NCI-H1694 treated with DMSO at 0.1 percent for 48 hours (cell line): ENCODE measurements around the gene TMEM132D.

Source experiments
- DNase-seq: peaks from one replicate; lab custom pipeline; 2025; lab: John Stamatoyannopoulos, UW

The TMEM132D gene

DNA sequence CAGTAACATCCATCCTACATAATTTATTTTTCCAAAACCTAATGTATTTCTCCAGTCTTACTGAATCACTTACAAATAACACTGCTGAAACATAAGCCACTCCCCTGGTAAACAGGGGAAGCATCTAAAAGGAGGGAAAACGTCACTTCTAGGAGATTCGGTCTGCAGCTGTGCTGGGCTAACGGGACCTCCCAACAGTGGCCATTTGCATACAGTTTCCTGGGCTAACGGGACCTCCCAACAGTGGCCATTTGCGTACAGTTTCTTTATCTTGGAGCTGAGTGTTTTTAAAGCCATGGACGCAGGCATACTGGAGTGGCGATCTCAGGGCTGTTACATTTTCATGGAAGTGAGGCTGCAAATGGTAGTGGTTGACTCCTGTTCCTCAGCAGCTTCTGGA lies 242.9 kb downstream of the TMEM132D start:
- no peak for DNase-seq

DNA sequence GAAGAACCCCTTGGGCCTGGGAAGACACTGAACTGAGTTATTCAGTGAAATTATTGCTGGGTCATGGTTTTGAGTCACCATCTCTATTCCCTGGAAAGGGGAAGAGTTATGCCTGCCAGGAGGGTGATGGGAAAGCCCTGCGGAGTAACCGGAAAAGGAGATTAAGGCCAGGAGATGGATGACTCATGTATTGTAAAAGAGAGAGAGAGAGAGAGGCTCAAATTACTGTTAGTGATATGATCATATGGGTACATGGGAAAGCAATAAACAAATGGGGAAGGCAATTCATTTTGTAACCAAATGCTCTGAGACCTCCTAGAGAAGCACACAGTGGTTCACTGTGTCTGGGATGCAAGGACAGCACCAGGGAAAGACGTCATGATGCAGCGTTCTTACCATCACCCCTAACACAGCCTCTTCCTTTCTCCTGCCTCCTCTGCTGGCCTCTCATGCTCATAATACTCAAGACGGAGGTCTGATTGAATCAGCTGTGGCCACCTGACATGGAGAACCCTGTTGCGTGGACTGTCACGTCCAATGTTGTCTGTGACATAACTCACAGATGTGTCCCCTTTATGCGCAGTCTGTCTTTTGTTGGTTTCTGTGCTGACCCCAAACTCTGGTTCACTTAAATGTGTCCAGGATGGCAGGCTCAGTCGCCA lies 243.7 kb downstream of the TMEM132D start:
- no peak for DNase-seq

DNA sequence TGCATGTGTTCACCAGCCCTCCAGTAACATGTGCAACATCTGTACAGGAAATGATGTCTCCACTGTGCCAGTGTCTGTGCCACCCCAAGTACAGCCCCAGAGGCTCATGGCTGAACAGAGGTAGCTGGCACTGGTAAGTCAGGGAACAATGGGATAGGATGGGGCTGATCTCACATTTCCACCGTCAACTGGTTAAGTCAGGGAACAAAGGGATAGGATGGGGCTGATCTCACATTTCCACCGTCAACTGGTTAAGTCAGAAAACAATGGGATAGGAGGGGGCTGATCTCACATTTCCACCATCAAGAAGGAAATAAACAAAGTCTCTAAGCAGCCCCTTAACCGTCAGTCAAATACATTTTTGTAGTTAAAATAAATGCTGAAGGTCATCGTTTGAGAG lies 246.6 kb downstream of the TMEM132D start:
- DNase-seq = no peak

DNA sequence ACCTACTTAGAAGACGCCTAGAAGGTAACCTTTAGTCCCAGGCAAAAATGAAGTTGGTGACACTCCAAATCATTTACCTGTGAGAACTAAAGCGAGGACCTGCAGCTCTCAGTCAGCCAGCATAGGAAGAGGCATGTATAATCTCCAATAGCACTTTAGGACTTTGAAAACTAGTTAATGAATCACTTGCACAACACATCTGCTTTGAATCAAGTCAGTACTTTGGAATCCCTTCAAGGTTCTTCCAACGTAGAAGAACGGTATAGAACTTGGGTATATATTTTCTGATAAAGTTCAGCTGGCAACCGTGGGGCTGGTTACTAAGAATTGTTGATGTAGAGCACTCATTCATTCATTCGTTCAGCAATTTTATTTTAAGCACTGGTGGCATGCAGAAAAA lies 251.9 kb downstream of the TMEM132D start:
- DNase-seq = no peak

DNA sequence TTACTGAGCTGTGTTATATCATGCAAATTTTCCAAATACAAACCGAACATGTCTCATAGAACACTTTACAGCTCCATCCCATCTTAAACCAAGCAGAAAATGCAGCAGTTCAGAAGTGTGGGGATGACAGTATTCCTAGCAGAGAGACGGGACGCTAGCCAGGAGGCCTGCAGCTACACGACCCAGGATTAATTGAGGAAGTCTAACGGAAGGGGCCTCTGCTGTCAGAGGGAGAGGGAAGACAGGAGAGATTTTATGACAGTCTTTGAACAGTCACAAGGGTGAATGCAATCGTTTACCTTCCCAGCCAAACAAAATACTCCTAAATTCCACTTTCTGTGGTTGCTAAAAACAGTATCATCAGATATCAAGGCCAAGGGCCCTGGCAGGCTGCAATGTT lies 261.9 kb downstream of the TMEM132D start:
- DNase-seq = no peak

DNA sequence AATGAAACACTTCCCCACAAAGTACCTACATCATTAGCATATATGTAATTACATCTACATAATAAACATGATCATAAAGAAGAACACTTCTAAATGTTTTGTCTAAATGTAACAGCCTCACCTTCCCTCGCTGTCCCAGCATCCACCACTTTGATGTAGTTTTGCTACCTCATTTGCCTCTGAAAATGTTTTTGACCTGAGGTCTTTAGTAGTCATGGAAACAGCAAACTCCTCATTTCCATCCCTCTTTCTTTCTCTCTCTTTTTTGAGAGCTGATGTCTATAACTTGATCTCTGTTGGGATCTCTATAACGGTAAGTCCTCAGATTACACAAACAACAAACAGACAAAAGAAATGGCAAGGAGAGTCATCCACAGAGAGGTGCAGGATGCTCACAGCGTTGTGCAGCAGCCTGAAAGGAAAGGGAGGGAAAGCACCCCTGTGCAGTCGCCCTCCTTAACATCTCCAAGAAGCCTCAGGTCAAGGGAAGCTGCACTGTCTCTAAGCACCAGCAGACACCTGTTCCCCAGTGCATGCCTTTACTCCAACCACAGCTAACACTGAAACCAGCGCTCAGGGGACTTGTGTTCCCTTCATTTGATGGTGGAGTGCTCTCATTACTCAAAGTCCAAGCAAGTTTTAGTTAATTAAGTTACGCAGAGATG lies 268.7 kb downstream of the TMEM132D start:
- no peak for DNase-seq

DNA sequence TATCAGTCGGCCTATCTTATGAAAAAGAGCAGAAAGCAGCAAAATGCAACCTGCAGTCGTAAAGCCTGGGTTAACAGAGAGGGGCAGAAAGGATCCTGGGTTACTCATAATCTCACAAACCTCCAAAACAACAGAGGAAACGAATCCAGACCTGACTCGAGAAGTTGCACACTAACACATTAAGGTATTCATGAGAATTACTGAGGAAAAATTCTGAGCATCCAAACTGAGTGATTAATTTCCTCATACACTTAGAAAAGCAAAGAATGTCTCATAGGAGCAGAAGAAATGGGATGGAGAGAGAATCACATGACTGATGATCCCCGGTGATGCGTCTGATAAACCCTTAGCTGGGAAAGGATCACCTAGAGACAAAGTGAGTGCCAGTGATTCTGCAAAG lies 272.5 kb downstream of the TMEM132D start:
- no peak for DNase-seq

DNA sequence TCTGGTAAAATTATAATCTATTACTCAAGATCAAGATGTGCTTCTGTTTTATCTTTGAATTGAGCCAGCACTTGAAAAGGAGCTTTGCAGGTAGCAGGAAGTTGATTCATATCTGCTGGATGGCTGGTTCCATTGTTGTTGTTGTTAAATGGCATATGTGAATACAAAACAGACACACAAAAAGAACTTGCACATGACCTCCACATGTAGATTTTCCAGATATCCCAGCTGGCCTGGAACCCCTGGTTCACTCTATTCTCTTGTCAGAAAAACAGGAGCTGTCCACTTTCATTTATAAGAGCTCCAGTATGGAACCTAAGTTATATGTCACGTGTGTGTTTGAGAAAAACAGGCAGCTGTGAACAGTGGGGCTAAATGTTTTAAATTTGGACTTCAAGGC lies 273.9 kb downstream of the TMEM132D start:
- no peak for DNase-seq

DNA sequence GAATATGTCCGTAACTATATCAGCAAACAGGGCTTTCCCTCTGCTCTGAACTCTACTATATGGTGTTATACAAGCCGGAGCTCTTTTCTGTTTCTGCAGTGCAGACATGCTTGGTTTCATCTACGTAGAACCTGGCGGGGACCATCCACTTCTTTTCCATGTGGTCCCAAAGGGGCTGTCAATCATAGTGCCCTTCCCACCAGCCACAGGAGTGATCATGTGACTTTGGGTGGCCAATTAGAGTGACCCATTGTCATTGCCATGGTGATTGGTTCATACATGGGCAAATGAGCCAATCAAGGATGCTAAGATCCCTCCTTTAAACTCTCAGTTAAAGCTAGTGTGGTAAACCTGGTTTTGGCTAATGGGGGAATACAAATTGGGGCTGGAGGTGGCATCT lies 281.3 kb downstream of the TMEM132D start:
- no peak for DNase-seq

DNA sequence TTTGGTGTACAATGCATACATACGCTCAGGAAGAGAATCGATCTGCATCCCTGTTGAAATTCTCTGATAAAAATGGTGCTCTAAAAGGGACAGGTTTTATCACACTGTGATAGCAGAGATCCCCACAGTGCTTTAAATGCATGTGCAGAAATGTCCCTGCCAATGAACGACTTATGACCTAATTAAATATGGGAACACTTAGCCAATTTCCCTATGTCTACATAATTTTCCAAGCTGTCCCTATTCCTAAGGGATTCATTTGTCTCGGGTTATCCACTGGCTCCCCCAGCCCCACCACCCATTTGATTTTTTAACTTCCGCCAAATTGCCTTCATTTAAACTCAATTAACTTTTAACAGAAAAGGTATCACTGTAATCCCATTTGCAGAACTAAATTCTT lies 284.6 kb downstream of the TMEM132D start:
- no peak for DNase-seq

DNA sequence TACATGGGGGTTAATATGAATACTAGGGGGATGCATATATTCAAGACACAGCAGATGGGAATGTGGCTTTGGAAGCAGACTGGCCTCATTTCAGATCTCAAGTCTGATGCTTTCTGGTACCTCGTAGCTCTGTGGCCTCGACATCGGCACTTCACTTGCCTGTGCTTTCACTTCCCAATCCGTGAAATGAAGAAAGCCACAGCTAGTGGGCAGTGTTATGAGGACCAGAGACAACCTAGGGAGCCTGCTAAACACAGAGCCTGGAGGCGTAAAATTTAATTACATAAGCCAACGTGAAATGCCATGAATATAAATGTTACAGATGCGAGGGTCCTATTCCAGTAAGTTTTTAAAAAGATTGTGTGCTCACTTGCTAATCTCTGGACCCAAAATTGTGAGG lies 286.0 kb downstream of the TMEM132D start:
- DNase-seq = no peak

DNA sequence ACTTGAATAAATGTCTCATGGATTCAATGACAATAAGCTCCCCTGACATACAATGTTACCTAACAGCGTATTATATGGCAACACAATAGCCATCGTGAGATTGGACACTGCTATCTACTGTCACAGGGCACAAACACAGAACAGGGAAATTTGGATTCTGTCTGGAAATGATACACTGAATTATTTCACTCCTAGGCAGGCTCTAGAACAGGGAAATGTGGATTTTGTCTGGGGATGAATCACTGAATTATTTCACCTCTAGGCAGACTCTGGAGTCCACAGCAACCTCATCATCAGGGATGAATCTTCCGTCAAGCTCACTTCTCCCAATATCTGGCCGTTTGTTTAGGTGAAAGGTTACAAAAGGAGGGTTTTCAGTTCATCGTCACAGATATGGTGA lies 288.8 kb downstream of the TMEM132D start:
- no peak for DNase-seq

DNA sequence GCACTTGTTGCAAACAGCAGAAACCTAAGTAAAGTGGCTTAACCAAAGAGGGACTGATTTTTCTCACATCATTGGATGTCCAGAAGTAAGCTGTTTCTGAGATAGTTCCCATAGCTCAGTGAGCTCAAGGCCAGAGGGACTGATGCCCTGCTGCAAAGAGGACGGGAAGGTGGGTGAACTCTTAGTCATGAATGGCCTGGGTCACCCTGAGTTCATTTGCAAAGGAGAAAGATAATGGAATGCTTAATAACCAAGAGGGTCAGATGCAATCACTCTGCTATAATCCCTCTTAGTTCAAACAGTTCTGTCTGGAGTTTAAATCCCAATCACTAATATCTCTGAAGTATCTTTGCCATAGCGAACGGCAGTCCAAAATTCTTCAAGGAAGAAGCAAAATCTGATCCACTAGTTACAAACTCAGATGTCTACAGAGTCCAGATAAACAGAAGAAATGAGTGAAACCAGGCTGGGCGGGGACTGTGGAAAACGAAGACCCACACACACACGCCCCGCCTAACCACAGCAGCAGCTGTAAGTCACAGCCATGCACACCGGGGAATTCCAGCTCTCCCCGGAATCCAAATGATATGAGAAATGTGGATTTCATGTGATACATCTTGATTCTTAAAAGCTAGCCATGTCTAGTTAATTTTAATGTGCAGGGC lies 289.5 kb downstream of the TMEM132D start:
- DNase-seq = no peak

DNA sequence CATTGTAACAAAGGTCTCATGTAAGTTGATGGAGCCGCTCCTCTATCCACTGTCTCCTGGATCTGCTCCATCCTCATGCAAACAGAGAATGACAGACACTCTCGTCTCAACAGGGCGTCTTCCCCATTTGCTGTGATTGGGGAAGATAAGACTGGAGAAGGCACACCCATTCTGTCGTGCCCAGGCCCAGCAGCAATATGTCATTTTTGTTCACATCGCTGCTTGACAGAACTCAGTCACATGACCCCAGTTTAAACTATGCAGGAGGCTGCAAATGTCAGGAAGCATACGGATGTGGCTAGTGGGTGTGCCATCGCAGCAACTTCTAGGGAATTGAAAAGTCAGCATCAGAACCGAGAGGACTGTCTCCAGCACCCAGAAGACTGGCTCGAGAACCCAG lies 290.5 kb downstream of the TMEM132D start:
- no peak for DNase-seq

DNA sequence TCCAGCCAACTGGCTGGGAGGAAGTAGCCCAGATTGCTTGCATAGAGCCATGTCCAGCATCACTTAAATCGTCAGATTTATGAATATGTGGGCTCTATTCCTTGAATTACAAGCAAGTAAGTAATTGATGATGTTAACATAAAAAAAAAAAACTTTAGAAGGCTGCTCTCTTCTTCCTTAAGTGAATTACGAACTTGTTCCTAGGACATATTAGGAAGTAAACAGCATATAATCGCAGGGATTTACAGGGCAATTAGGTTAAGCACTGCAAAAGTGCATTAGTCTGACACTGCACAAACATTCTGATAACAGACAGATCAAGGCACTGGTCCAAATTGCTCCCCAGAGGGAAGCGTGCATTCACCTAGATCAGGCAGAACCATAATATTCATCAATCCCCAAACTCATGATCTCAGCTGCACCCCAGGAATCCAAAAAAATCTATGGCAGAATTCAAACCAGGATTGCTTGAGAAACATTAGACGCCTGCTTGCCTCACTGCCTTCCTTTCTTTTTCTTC lies 293.2 kb downstream of the TMEM132D start:
- no peak for DNase-seq

DNA sequence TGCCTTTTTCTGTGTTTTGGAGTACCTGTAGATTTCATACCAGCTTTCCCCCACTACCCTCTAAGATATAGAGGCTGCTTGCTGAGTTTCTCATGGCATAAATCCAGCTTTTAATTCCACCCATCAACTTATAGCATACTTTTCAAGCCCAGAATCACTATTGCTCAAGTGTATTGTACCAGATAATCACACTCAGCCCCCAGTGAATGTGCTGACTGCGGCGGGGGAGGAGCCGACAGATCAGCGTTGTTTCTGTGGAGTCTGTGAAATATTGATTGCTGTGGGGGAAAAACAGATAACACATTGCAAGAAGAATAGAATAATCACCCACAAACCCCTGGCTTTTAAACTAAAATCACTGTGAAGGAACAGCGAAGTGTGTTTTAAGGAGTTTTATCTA lies 296.1 kb downstream of the TMEM132D start:
- no peak for DNase-seq

DNA sequence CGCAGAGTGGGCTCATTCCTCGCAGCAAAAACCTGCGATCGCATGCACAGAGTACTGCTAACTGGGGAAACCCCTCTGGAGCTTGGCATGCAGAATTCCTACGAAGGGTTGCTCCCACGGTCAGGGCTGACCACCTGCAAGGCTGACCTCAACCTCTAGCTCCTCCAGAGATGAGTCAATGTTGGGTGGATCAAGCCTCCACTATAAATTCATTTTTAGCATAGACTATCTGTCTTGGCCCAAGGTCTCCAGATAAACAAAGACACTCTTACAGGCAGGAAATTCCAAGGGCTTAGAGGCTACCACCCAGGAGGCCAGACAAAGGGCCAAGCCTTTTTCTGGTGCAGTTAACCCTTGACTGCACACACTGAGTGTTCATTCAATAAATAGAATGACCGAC lies 296.5 kb downstream of the TMEM132D start:
- DNase-seq = no peak

DNA sequence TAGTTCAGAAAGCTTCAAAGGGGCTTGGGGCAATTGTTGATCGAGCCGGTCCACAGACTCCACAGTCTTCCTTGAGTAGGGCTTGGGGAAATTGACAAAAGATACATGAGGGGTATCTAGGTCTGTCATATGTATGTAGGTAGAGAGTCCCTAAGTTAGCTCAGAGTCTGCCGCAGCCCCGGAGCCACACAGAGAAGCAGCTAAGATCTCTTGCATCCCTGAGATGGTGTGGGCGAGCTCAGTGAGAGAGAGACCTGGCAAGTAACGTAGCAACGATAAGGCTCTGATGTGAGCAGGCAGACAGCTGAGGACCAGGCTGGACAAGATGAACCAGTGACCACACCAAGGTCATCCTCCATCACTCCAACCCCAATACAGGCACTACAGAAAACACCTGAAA lies 297.6 kb downstream of the TMEM132D start:
- DNase-seq = no peak

DNA sequence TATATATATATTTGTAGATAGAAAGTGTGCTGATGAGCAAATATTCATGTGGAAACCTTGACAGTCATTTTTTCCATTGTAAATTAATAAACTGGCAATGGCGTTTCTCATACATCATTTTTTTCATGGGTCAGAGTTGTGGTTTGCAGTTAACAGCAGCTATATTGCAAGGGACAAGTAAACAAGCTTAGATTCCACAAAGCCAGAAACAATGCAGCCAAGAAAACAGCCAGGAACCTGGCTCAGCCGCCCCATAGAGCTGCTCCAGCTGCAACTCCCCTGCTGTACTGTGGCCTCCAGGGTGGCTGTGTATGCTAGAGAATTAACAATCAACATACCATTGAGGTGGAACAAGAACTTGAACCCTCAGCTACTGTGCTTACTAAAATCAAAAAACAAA lies 298.2 kb downstream of the TMEM132D start:
- no peak for DNase-seq

DNA sequence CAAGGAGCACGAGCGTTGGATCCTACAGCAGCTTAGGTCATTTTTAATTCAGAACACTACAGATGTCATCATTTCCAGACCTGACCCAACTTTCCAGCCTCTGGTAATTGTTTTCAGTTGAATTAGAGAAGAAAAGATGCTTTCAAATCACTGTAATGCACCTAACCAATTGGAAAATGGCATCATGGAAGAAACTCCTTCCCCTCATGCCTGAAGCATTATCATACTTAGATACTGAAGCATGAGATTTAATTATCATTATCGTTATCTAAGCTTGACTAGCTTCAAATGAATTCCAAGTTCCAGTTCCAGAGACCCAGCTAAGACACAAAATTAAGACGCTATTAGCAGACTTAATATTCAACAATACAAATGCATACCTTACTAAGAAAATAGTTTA lies 299.3 kb downstream of the TMEM132D start:
- DNase-seq = no peak

DNA sequence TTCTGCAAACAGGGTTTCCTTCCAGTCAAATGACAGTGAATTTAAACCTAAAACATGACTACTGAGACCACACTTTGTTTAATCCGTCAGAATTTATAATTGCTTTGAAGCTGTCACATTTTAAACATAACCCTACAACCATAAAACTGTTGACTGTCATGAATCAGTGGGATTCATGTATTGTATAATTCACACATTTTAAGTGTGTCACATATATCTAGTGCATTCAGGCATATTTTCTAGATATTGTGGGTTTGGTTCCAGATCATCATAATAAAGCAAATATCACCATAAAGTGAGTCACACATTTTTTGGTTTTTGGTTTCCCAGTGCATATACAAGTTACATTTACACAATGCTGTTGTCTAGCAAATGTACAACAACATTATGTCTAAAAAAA lies 304.4 kb downstream of the TMEM132D start:
- DNase-seq = no peak

DNA sequence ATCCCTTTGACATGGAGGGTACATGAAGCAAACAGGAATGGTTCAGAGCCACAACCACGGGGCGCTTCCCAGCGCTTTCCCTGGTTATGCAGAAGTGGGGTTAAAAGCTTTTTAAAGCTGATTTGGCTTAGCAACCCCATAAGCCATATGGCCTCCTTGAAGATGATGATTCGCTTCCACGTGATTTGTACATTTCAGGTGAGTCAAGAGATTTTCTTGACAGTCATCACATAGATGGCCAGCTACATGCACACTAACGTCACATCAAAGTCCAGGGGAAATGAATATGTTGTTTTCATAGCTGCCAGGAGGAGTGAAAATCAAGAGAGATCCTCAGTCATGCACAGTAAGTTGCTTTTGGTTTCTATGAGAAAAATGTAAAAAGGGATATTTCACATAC lies 309.7 kb downstream of the TMEM132D start:
- no peak for DNase-seq

DNA sequence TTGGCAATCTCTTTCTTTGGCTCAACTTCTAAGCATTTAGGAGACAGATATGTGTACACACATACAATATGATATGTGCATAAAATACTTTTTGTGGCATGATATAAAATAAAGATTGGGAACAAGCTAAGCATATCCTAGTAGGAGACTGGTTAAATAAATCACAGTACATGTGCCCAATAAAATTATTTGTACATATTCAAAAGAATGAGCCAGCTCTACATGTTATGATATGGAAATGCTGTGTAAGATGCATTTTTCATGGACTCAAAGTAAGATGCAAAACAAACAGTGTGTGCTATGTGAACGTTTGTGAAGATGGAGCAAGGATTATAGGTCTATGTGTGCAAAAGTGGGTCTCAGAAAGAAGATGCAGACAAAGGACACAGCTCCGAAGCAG lies 311.4 kb downstream of the TMEM132D start:
- no peak for DNase-seq
